Neutrophil (primary cell): ENCODE data around the gene REG3A.

Source experiments
- H3K27ac ChIP-seq: fragments of 200-600 bp; sonication (generic); 2 replicates; pipeline ENCODE4 v1.5.1; 2016; ENCODE audit warnings: mild to moderate bottlenecking, moderate library complexity
- H3K27me3 ChIP-seq: fragments of 200-600 bp; sonication (generic); 2 replicates; pipeline ENCODE4 v1.6.0; 2016; ENCODE audit warnings: mild to moderate bottlenecking
- H3K36me3 ChIP-seq: fragments of 200-600 bp; sonication (generic); 2 replicates; pipeline ENCODE4 v1.5.1; 2017
- H3K4me1 ChIP-seq, 2 experiments: fragments of 200-600 bp in 1 of 2; sonication (generic) in 1 of 2; 1 replicate in 1 of 2; 2 replicates in 1 of 2; pipeline versions ENCODE4 v1.5.1 to v1.6.1; 2013 to 2016; ENCODE audit warnings: low read depth in 1 of 2, low read length in 1 of 2, mild to moderate bottlenecking in 1 of 2, moderate library complexity in 1 of 2; ENCODE audit not compliant: control insufficient read depth in 1 of 2, insufficient read depth in 1 of 2
- H3K4me3 ChIP-seq, 2 experiments: fragments of 200-600 bp in 1 of 2; sonication (generic) in 1 of 2; 1 replicate in 1 of 2; 2 replicates in 1 of 2; pipeline ENCODE4 v1.5.1; 2013 to 2016; ENCODE audit warnings: low read depth in 1 of 2, low read length in 1 of 2, mild to moderate bottlenecking in 1 of 2, moderate library complexity in 1 of 2
- H3K9me3 ChIP-seq: fragments of 200-600 bp; sonication (generic); 2 replicates; pipeline ENCODE4 v1.5.1; 2016
- TF ChIP-seq, protein P1 (sequence below): fragments of 200-600 bp; sonication (generic); IDR thresholded peaks from 2 replicates; pipeline ENCODE4 v1.5.1; 2016; ENCODE audit warnings: antibody characterized with exemption

Gene REG3A

DNA sequence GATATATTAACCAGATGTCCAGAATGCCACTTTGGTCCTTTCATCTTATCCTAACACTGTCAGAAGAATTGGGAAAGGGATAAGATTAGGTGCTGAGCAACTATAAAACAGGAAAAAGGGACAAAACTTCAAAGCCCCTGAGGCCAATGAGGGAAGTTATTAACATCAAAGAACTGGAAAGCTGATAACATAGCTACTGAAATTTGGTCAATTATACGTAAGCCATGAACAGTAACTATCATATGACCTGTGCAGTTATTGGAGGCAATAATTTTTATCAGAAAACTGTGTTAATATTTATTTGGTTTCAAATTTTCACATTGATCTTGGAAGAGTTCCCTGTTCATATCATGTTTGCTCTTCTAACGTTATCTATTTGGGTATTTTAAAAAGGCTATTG is 2.6 kb upstream of the REG3A start:
- Histone ChIP-seq H3K27me3 (no peaks in the 10 kb centered on the region), H3K36me3 (no peaks in the 10 kb centered on the region), H3K4me1 (no peaks in the 10 kb centered on the region), H3K4me3 (no peak overlapping the region), H3K27ac (no peak overlapping the region), H3K9me3 (no peaks in the 10 kb centered on the region)
- TF ChIP-seq, protein P1, sequence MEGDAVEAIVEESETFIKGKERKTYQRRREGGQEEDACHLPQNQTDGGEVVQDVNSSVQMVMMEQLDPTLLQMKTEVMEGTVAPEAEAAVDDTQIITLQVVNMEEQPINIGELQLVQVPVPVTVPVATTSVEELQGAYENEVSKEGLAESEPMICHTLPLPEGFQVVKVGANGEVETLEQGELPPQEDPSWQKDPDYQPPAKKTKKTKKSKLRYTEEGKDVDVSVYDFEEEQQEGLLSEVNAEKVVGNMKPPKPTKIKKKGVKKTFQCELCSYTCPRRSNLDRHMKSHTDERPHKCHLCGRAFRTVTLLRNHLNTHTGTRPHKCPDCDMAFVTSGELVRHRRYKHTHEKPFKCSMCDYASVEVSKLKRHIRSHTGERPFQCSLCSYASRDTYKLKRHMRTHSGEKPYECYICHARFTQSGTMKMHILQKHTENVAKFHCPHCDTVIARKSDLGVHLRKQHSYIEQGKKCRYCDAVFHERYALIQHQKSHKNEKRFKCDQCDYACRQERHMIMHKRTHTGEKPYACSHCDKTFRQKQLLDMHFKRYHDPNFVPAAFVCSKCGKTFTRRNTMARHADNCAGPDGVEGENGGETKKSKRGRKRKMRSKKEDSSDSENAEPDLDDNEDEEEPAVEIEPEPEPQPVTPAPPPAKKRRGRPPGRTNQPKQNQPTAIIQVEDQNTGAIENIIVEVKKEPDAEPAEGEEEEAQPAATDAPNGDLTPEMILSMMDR: no peak

DNA sequence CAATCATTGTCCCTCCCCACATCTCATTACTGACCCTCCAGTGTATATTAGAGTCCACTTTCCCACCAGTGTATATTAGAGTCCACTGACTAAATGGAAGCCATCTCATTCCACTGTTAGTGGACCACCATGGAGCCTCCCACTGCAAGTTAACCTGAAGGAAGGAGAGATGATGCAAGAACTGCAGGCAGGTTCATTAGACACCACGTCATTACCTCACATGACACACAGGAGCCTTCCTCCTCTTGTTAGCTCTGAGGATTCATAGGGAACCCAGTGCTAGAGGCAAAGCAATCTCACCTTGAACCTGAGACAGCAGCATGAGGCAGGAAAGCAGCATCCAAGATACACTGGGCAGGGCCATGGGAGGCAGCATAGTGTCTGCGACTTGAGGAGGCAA is 523 bp downstream of the REG3A start:
- H3K9me3 ChIP-seq: no peaks in the 10 kb centered on the region
- H3K36me3 ChIP-seq: no peaks in the 10 kb centered on the region
- H3K4me1 ChIP-seq: no peaks in the 10 kb centered on the region
- no peaks in the 10 kb centered on the region for H3K27me3 ChIP-seq
- H3K4me3 ChIP-seq: no peak overlapping the region
- TF ChIP-seq, protein P1: no peak
- no peak overlapping the region for H3K27ac ChIP-seq

DNA sequence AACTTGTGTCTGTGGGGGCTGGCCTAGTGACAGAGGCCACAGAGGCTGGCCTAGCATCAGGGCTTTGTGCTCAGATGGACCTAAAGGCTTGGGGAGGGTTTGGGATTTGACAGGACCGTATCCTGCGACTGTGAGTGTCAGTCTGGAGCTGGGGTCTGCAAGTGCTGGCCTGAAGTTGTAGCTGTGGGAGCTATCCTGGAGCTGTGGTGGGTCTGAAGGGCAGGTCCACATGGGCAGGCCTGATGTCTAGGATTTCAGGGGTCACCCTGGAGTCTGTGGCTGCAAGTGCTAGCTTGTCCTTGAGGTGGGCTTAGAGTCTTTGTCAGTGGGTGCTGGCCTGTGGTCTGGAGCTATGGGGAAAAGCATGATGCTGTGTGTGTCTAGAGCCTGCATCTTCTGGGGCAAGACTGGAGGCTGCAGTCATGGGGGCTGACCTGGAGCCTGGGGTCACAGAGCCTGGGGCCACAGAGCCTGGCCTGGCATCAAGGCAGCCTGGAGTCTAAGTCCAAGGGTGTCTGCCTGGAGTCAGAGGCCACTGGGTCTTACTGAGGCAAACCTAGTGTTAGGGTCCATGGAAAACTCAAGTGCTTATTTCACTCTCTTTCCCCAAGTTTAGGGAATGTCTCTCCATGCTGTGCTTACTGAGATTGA is 3.6 kb downstream of the REG3A start:
- Histone ChIP-seq H3K27me3 (no peaks in the 10 kb centered on the region), H3K9me3 (no peaks in the 10 kb centered on the region), H3K36me3 (no peaks in the 10 kb centered on the region), H3K4me1 (no peaks in the 10 kb centered on the region), H3K27ac (no peak overlapping the region), H3K4me3 (no peak overlapping the region)
- TF ChIP-seq, protein P1: no peak

DNA sequence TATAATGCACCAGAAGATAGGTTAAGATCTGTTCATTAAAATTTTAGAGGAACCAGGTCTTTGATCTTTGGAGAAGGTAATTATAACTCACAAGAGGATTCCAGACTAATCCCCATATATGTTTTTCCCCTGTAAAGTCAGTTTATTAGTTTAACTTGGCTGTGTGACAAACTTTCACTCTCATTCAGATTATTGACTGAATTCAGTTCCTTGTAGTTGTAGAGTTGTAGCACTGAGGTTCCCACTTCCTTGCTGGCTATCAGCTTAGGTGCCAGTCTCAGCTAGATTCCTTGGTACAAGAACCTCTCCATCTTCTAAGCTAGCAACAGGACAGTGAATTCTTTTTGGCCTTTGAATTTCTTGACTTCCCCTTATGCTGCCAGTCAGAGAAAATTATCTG is 20.1 kb downstream of the REG3A start:
- H3K36me3 ChIP-seq: no peaks in the 10 kb centered on the region
- no peaks in the 10 kb centered on the region for H3K27me3 ChIP-seq
- no peak overlapping the region for H3K27ac ChIP-seq
- no peaks in the 10 kb centered on the region for H3K4me1 ChIP-seq
- H3K9me3 ChIP-seq: no peaks in the 10 kb centered on the region
- H3K4me3 ChIP-seq: no peak overlapping the region
- TF ChIP-seq, protein P1: no peak

DNA sequence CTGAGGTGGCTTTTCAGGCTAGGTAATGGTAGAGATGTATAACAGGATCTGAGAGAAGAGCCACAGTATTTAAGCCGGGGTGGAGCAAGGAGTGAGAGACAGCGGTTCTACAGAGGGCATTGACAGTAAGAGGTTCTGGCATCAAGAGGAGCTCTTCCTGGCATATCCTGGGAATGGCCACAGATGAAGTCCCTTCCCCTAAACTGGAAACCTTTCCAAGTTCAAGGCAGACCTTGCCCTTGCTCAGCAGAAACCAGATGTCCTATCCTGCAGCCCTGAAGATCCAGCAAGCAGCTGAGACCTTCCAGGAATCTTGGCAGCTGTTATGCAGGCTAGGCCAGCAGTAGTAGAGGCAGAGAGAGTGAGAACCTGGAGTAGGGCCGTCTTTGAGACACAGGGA is 21.2 kb downstream of the REG3A start:
- Histone ChIP-seq H3K4me3 (no peak overlapping the region), H3K9me3 (no peaks in the 10 kb centered on the region), H3K36me3 (no peaks in the 10 kb centered on the region), H3K27ac (no peak overlapping the region), H3K27me3 (no peaks in the 10 kb centered on the region), H3K4me1 (no peaks in the 10 kb centered on the region)
- TF ChIP-seq, protein P1: no peak
